Measurements from ENCODE around the gene GCDH. TPM values are rescaled to one million over a fixed set of nuclear protein-coding genes. Genes with fewer than 3 reads are reported as not detected.
A peak's percentile ranks its signal among the peaks of the same experiment; 100 is the strongest.

The GCDH gene
- total and polyA plus RNA-seq, 5 donors from 2014 or later: 15.1 to 40.0 (median 16.3) TPM

DNA sequence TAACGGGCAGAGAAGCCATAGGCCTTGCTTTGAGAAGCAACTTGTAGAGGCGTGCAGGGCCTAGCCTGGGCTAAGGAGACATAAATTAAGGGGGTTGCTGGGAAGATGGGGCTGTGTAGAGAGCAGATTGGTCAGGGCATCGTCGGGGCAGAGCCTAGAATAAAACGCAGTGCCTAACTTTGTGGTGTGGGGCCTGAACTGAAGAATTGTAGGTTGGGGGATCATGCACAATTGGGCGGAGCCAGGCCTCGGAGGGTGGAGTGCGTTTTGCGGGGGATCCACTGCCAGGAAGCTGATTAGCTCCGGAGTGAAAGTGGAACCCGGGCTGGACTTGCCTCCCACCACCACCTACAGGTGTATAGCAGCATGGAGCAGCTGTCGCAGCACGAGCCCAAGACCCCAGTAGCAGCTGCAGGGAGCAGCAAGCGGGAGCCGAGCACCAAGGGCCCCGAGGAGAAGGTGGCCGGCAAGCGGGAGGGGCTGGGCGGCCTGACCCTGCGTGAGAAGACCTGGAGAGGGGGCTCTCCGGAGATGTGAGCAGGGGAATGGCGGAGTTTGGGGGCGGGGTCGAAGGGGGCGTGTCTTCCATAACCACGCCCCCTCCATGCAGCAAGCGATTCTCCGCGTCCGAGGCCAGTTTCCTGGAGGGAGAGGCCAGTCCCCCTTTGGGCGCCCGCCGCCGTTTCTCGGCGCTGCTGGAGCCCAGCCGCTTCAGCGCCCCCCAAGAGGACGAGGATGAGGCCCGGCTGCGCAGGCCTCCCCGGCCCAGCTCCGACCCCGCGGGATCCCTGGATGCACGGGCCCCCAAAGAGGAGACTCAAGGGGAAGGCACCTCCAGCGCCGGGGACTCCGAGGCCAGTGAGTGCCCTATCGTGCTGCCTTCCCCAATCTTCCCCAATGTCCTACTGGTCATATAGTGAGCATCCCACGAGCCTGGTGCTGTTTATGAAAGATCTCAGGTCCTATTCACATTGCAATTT, 23.6 kb upstream of the GCDH start:
- Histone ChIP-seq H3K27ac (ENCODE audit: insufficient read depth, low read length, poor library complexity, severe bottlenecking) (no peak overlapping the region), H3K36me3 (ENCODE audit: control insufficient read depth, insufficient read depth, low read length) (no peaks in the 10 kb centered on the region), H3K4me3 (ENCODE audit: low read depth, low read length) (peak overlapping the region; percentile 37), H3K4me1 (ENCODE audit: control insufficient read depth, insufficient read depth, low read length, poor library complexity, severe bottlenecking) (peaks cover 13% of the 10 kb centered on the region), H3K27me3 (ENCODE audit: control insufficient read depth, insufficient read depth, low read length) (no peaks in the 10 kb centered on the region), H3K9me3 (ENCODE audit: control insufficient read depth in 2 of 2, low read length in 2 of 2) (no peaks in the 10 kb centered on the region)
- peaks cover 6% of the 10 kb centered on the region for H3K36me3 Mint-ChIP-seq
- peaks cover 0 to 18% (median 3%) of the 10 kb centered on the region in 4 donors for H3K4me1 Mint-ChIP-seq
- peaks cover 18% of the 10 kb centered on the region for H3K27me3 Mint-ChIP-seq
- peak; percentile 53 to 73 (median 60) for DNase-seq
- H3K27ac Mint-ChIP-seq: peak overlapping the region in 1 of 3 donors; percentile 55
- ATAC-seq (ENCODE audit: low read depth in 2 of 2): peak; percentile 58 to 68
- H3K9me3 Mint-ChIP-seq: peaks cover 0 to 3% (median 2%) of the 10 kb centered on the region in 7 donors
- H3K4me3 Mint-ChIP-seq: peak overlapping the region; percentile 64 to 78 (median 74)

DNA sequence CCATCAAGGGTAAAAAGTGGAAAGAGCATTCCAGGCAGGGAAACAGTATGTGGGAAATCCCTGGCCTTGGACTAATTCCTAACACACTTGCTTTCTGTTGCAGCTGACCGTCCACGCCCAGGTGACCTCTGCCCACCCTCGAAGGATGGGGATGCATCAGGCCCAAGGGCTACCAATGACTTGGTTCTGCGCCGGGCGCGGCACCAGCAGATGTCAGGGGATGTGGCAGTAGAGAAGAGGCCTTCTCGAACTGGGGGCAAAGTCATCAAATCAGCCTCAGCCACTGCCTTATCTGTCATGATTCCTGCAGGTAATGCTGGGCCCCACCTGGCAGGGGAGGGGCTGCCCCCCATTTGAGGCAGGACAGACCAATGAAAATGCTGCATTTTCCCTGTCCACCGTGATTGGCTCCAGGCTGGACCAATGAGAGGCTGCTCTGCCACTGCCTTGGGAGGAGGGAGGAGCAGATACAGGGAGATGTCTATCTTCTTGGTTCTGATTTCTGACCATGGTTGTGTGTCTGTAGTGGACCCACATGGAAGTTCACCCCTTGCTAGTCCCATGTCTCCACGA, 22.3 kb upstream of the GCDH start:
- H3K4me1 Mint-ChIP-seq: peaks cover 0 to 20% (median 5%) of the 10 kb centered on the region in 4 donors
- Histone ChIP-seq H3K27me3 (ENCODE audit: control insufficient read depth, insufficient read depth, low read length) (no peaks in the 10 kb centered on the region), H3K27ac (ENCODE audit: insufficient read depth, low read length, poor library complexity, severe bottlenecking) (no peak overlapping the region), H3K9me3 (ENCODE audit: control insufficient read depth in 2 of 2, low read length in 2 of 2) (no peaks in the 10 kb centered on the region), H3K4me3 (ENCODE audit: low read depth, low read length) (no peak overlapping the region), H3K36me3 (ENCODE audit: control insufficient read depth, insufficient read depth, low read length) (no peaks in the 10 kb centered on the region), H3K4me1 (ENCODE audit: control insufficient read depth, insufficient read depth, low read length, poor library complexity, severe bottlenecking) (peaks cover 13% of the 10 kb centered on the region)
- H3K4me3 Mint-ChIP-seq: peak overlapping the region in 3 of 4 donors; percentile 58 to 69 (median 58)
- no peak overlapping the region for H3K27ac Mint-ChIP-seq
- H3K9me3 Mint-ChIP-seq: peaks cover 0 to 5% (median 2%) of the 10 kb centered on the region in 7 donors
- ATAC-seq (ENCODE audit: low read depth in 2 of 2) (no peak), DNase-seq (peak in 1 of 3 donors; percentile 31)
- peaks cover 11% of the 10 kb centered on the region for H3K36me3 Mint-ChIP-seq
- peaks cover 14% of the 10 kb centered on the region for H3K27me3 Mint-ChIP-seq

DNA sequence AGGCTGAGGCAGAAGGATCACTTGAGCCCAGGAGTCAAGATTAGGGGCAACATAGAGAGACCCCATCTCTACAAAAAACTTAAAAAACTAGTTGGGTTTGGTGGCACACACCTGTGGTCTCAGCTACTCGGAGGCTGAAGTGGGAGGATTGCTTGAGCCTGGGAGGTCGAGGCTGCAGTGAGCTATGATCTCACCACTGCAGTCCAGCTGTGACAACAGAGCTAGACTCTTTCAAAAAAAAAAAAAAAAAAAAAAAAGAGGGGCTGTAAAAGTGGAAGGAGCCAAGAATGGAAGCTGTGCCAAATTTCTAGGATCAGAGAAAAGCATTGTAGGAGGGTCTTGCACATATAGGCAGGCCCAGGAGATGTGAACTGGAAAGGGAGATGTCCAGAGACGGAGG, 19.3 kb upstream of the GCDH start:
- Mint-ChIP-seq H3K27me3 (peaks cover 7% of the 10 kb centered on the region), H3K27ac (no peak overlapping the region), H3K4me3 (peak overlapping the region in 1 of 4 donors; percentile 83), H3K4me1 (peaks cover 0 to 17% (median 4%) of the 10 kb centered on the region in 4 donors), H3K9me3 (peaks cover 0 to 5% (median 2%) of the 10 kb centered on the region in 7 donors), H3K36me3 (peaks cover 16% of the 10 kb centered on the region)
- ATAC-seq (ENCODE audit: low read depth in 2 of 2) (no peak), DNase-seq (no peak)
- Histone ChIP-seq H3K4me3 (ENCODE audit: low read depth, low read length) (no peak overlapping the region), H3K9me3 (ENCODE audit: control insufficient read depth in 2 of 2, low read length in 2 of 2) (no peaks in the 10 kb centered on the region), H3K27me3 (ENCODE audit: control insufficient read depth, insufficient read depth, low read length) (no peaks in the 10 kb centered on the region), H3K27ac (ENCODE audit: insufficient read depth, low read length, poor library complexity, severe bottlenecking) (no peak overlapping the region), H3K4me1 (ENCODE audit: control insufficient read depth, insufficient read depth, low read length, poor library complexity, severe bottlenecking) (peaks cover 13% of the 10 kb centered on the region), H3K36me3 (ENCODE audit: control insufficient read depth, insufficient read depth, low read length) (peaks cover 6% of the 10 kb centered on the region)

DNA sequence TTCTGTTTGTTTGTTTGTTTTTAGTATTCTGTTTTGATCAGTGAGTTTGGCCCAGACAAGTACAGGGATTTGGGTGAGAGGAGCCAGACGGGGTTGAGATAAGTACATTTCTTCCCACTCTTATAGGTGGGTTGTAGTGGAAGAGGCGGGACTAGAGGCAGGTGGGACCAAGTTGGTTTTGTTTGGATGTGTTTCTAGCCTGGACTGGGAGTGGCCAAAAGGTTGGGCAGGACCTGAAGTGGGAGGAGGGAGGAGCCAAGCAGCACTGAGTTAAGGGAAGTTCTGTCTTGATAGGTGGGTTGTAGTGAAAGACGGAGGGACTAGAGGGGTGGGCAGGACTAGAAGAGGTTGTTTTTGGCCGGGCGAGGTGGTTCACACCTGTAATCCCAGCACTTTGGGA, 18.7 kb upstream of the GCDH start:
- peak overlapping the region in 1 of 3 donors; percentile 78 for H3K27ac Mint-ChIP-seq
- H3K36me3 Mint-ChIP-seq: peaks cover 16% of the 10 kb centered on the region
- H3K27me3 Mint-ChIP-seq: peaks cover 5% of the 10 kb centered on the region
- Histone ChIP-seq H3K4me1 (ENCODE audit: control insufficient read depth, insufficient read depth, low read length, poor library complexity, severe bottlenecking) (peaks cover 8% of the 10 kb centered on the region), H3K4me3 (ENCODE audit: low read depth, low read length) (no peak overlapping the region), H3K36me3 (ENCODE audit: control insufficient read depth, insufficient read depth, low read length) (peaks cover 10% of the 10 kb centered on the region), H3K27ac (ENCODE audit: insufficient read depth, low read length, poor library complexity, severe bottlenecking) (no peak overlapping the region), H3K27me3 (ENCODE audit: control insufficient read depth, insufficient read depth, low read length) (no peaks in the 10 kb centered on the region), H3K9me3 (ENCODE audit: control insufficient read depth in 2 of 2, low read length in 2 of 2) (no peaks in the 10 kb centered on the region)
- DNase-seq (no peak), ATAC-seq (ENCODE audit: low read depth in 2 of 2) (no peak)
- H3K4me1 Mint-ChIP-seq: peaks cover 0 to 16% (median 3%) of the 10 kb centered on the region in 4 donors
- peaks cover 0 to 5% (median 2%) of the 10 kb centered on the region in 7 donors for H3K9me3 Mint-ChIP-seq
- peak overlapping the region in 2 of 4 donors; percentile 44 to 83 for H3K4me3 Mint-ChIP-seq

DNA sequence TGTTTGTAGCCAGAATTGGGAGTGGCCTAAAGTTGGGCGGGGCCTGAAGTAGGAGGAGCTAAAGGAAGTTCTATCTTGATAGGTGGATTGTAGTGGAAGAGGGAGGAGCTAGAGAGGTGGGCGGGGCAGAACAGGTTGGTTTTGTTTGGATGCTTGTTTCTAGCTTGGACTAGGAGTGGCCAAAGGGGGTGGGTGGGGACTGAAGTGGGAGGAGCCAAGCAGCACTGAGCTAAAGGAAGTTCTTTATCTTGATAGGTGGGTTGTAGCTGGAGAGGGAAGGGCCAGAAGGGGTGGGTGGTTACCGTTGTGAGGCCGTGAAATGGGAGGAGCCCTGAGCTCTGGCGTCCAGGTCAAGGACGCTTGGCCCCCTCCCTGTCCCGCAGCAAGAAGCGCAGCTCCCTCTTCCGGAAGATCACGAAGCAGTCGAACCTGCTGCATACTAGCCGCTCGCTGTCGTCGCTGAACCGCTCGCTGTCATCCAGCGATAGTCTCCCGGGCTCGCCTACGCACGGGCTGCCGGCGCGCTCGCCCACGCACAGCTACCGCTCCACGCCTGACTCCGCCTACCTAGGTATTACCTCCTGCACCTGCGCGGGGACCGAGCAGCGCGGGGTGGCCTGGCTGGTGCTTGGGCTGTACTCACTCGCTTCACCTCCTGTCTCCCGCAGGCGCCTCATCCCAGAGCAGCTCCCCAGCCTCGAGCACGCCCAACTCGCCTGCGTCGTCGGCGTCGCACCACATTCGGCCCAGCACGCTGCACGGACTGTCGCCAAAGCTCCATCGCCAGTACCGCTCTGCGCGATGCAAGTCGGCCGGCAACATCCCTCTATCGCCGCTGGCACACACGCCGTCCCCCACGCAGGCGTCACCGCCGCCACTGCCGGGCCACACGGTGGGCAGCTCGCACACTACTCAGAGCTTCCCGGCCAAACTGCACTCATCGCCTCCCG, 17.7 kb upstream of the GCDH start:
- H3K9me3 ChIP-seq (ENCODE audit: control insufficient read depth in 2 of 2, low read length in 2 of 2): no peaks in the 10 kb centered on the region
- H3K27me3 ChIP-seq (ENCODE audit: control insufficient read depth, insufficient read depth, low read length): no peaks in the 10 kb centered on the region
- Mint-ChIP-seq H3K9me3 (peaks cover 0 to 5% (median 2%) of the 10 kb centered on the region in 7 donors), H3K27ac (no peak overlapping the region), H3K27me3 (peaks cover 5% of the 10 kb centered on the region), H3K4me3 (peak overlapping the region; percentile 3 to 83 (median 43)), H3K4me1 (peaks cover 0 to 14% (median 3%) of the 10 kb centered on the region in 4 donors), H3K36me3 (peaks cover 20% of the 10 kb centered on the region)
- no peaks in the 10 kb centered on the region for H3K4me1 ChIP-seq (ENCODE audit: control insufficient read depth, insufficient read depth, low read length, poor library complexity, severe bottlenecking)
- DNase-seq (peak; percentile 44 to 64 (median 55)), ATAC-seq (ENCODE audit: low read depth in 2 of 2) (peak; percentile 44 to 51)
- peak overlapping the region; percentile 15 for H3K27ac ChIP-seq (ENCODE audit: insufficient read depth, low read length, poor library complexity, severe bottlenecking)
- H3K36me3 ChIP-seq (ENCODE audit: control insufficient read depth, insufficient read depth, low read length): peaks cover 17% of the 10 kb centered on the region
- no peak overlapping the region for H3K4me3 ChIP-seq (ENCODE audit: low read depth, low read length)

DNA sequence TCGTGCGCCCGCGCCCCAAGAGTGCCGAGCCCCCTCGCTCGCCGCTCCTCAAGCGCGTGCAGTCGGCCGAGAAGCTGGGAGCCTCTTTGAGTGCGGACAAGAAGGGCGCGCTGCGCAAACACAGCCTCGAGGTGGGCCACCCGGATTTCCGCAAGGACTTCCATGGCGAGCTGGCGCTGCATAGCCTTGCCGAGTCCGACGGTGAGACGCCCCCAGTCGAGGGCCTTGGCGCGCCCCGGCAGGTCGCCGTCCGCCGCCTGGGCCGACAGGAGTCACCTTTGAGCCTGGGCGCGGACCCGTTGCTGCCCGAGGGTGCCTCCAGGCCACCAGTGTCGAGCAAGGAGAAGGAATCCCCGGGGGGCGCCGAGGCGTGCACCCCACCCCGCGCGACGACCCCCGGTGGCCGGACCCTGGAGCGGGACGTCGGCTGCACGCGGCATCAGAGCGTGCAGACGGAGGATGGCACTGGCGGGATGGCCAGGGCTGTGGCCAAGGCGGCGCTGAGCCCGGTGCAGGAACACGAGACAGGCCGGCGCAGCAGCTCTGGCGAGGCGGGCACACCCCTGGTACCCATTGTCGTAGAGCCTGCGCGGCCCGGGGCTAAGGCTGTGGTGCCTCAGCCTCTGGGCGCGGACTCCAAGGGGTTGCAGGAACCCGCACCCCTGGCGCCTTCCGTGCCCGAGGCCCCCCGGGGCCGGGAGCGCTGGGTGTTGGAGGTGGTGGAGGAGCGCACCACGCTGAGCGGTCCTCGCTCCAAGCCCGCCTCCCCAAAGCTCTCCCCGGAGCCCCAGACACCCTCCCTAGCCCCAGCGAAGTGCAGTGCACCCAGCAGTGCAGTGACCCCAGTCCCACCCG, 16.8 kb upstream of the GCDH start:
- Mint-ChIP-seq H3K4me1 (peaks cover 0 to 19% (median 3%) of the 10 kb centered on the region in 4 donors), H3K27me3 (peaks cover under 1% of the 10 kb centered on the region), H3K4me3 (peak overlapping the region in 1 of 4 donors; percentile 3), H3K36me3 (peaks cover 24% of the 10 kb centered on the region), H3K27ac (no peak overlapping the region), H3K9me3 (peaks cover 0 to 5% (median 2%) of the 10 kb centered on the region in 7 donors)
- no peaks in the 10 kb centered on the region for H3K4me1 ChIP-seq (ENCODE audit: control insufficient read depth, insufficient read depth, low read length, poor library complexity, severe bottlenecking)
- H3K4me3 ChIP-seq (ENCODE audit: low read depth, low read length): no peak overlapping the region
- DNase-seq: no peak
- no peak for ATAC-seq (ENCODE audit: low read depth in 2 of 2)
- no peaks in the 10 kb centered on the region for H3K27me3 ChIP-seq (ENCODE audit: control insufficient read depth, insufficient read depth, low read length)
- H3K36me3 ChIP-seq (ENCODE audit: control insufficient read depth, insufficient read depth, low read length): peaks cover 23% of the 10 kb centered on the region
- H3K9me3 ChIP-seq (ENCODE audit: control insufficient read depth in 2 of 2, low read length in 2 of 2): no peaks in the 10 kb centered on the region
- H3K27ac ChIP-seq (ENCODE audit: insufficient read depth, low read length, poor library complexity, severe bottlenecking): no peak overlapping the region
